ENCODE results near the gene MAP3K19.
A peak's percentile ranks its signal among the peaks of the same experiment; 100 is the strongest.
"Not testable (repeated sequence)": the region's sequence is repeated elsewhere in the genome, so short reads cannot be mapped to it uniquely, and the experiment has no call there.

The MAP3K19 gene

GRCh38 chr2:135022952-135023880, 24.0 kb downstream of the MAP3K19 start:
- Mint-ChIP-seq H3K36me3 (no peaks in the 10 kb centered on the region), H3K4me1 (peaks cover 8% of the 10 kb centered on the region), H3K4me3 (no peak overlapping the region), H3K27ac (no peak overlapping the region), H3K27me3 (peaks cover 10% of the 10 kb centered on the region), H3K9me3 (peaks cover 2% of the 10 kb centered on the region)
- no peak for ATAC-seq

- no peak for ATAC-seq
- Mint-ChIP-seq H3K9me3 (peaks cover 2% of the 10 kb centered on the region), H3K27ac (no peak overlapping the region), H3K36me3 (no peaks in the 10 kb centered on the region), H3K4me1 (peaks cover 8% of the 10 kb centered on the region), H3K27me3 (peaks cover under 1% of the 10 kb centered on the region), H3K4me3 (no peak overlapping the region)
Measured at GRCh38 chr2:135021618-135022017, 25.6 kb downstream of the MAP3K19 start.

GRCh38 chr2:135011633-135012032, 35.6 kb downstream of the MAP3K19 start:
- ATAC-seq = no peak
- H3K4me1 Mint-ChIP-seq = no peaks in the 10 kb centered on the region
- no peaks in the 10 kb centered on the region for H3K9me3 Mint-ChIP-seq
- no peak overlapping the region for H3K4me3 Mint-ChIP-seq
- H3K27me3 Mint-ChIP-seq = peaks cover 60% of the 10 kb centered on the region
- H3K27ac Mint-ChIP-seq = no peak overlapping the region
- H3K36me3 Mint-ChIP-seq = no peaks in the 10 kb centered on the region

- ATAC-seq = no peak
- H3K4me1 Mint-ChIP-seq = no peaks in the 10 kb centered on the region
- H3K27ac Mint-ChIP-seq = no peak overlapping the region
- H3K9me3 Mint-ChIP-seq = no peaks in the 10 kb centered on the region
- H3K36me3 Mint-ChIP-seq = no peaks in the 10 kb centered on the region
- H3K27me3 Mint-ChIP-seq = peaks cover 65% of the 10 kb centered on the region
- H3K4me3 Mint-ChIP-seq = no peak overlapping the region
Measured at GRCh38 chr2:135010200-135010942, 36.9 kb downstream of the MAP3K19 start.

- H3K27ac Mint-ChIP-seq = no peak overlapping the region
- H3K36me3 Mint-ChIP-seq = no peaks in the 10 kb centered on the region
- H3K4me1 Mint-ChIP-seq = peaks cover 3% of the 10 kb centered on the region
- no peak overlapping the region for H3K4me3 Mint-ChIP-seq
- peaks cover 63% of the 10 kb centered on the region for H3K27me3 Mint-ChIP-seq
- no peak for ATAC-seq
- H3K9me3 Mint-ChIP-seq = no peaks in the 10 kb centered on the region
Measured at GRCh38 chr2:135009339-135009738, 37.9 kb downstream of the MAP3K19 start.

- H3K27ac Mint-ChIP-seq = no peak overlapping the region
- H3K27me3 Mint-ChIP-seq = peaks cover 54% of the 10 kb centered on the region
- no peak overlapping the region for H3K4me3 Mint-ChIP-seq
- no peak for ATAC-seq
- no peaks in the 10 kb centered on the region for H3K9me3 Mint-ChIP-seq
- H3K36me3 Mint-ChIP-seq = no peaks in the 10 kb centered on the region
- peaks cover 6% of the 10 kb centered on the region for H3K4me1 Mint-ChIP-seq
Measured at GRCh38 chr2:135005753-135006152, 41.5 kb downstream of the MAP3K19 start.

- H3K4me1 Mint-ChIP-seq = peaks cover 6% of the 10 kb centered on the region
- no peaks in the 10 kb centered on the region for H3K9me3 Mint-ChIP-seq
- H3K36me3 Mint-ChIP-seq = no peaks in the 10 kb centered on the region
- ATAC-seq = peak; percentile 91
- no peak overlapping the region for H3K27ac Mint-ChIP-seq
- H3K4me3 Mint-ChIP-seq = no peak overlapping the region
- peaks cover 44% of the 10 kb centered on the region for H3K27me3 Mint-ChIP-seq
Measured at GRCh38 chr2:135004005-135004746, 43.1 kb downstream of the MAP3K19 start.

- no peaks in the 10 kb centered on the region for H3K9me3 Mint-ChIP-seq
- H3K4me3 Mint-ChIP-seq = no peak overlapping the region
- ATAC-seq = no peak
- no peaks in the 10 kb centered on the region for H3K36me3 Mint-ChIP-seq
- peaks cover 33% of the 10 kb centered on the region for H3K27me3 Mint-ChIP-seq
- no peak overlapping the region for H3K27ac Mint-ChIP-seq
- H3K4me1 Mint-ChIP-seq = peaks cover 6% of the 10 kb centered on the region
Measured at GRCh38 chr2:135002836-135003235, 44.4 kb downstream of the MAP3K19 start.

- Mint-ChIP-seq H3K27me3 (peaks cover 7% of the 10 kb centered on the region), H3K27ac (no peak overlapping the region), H3K4me3 (no peak overlapping the region), H3K36me3 (no peaks in the 10 kb centered on the region), H3K4me1 (peaks cover 6% of the 10 kb centered on the region), H3K9me3 (no peaks in the 10 kb centered on the region)
- ATAC-seq = no peak
Measured at GRCh38 chr2:134999521-134999920, 47.7 kb downstream of the MAP3K19 start.

GRCh38 chr2:134988994-134989605, 58.1 kb downstream of the MAP3K19 start:
- Mint-ChIP-seq H3K9me3 (no peaks in the 10 kb centered on the region), H3K4me1 (no peaks in the 10 kb centered on the region), H3K4me3 (no peak overlapping the region), H3K27ac (no peak overlapping the region), H3K27me3 (peaks cover 19% of the 10 kb centered on the region), H3K36me3 (no peaks in the 10 kb centered on the region)
- ATAC-seq = no peak

GRCh38 chr2:134985061-134985460, 62.2 kb downstream of the MAP3K19 start:
- ATAC-seq = no peak
- peaks cover 25% of the 10 kb centered on the region for H3K27me3 Mint-ChIP-seq
- H3K4me1 Mint-ChIP-seq = no peaks in the 10 kb centered on the region
- H3K4me3 Mint-ChIP-seq = no peak overlapping the region
- H3K36me3 Mint-ChIP-seq = no peaks in the 10 kb centered on the region
- no peak overlapping the region for H3K27ac Mint-ChIP-seq
- no peaks in the 10 kb centered on the region for H3K9me3 Mint-ChIP-seq

- H3K4me1 Mint-ChIP-seq = no peaks in the 10 kb centered on the region
Measured at GRCh38 chr2:134982603-134983002, 64.6 kb downstream of the MAP3K19 start.

GRCh38 chr2:134980639-134981038, 66.6 kb downstream of the MAP3K19 start:
- H3K4me3 Mint-ChIP-seq = no peak overlapping the region
- ATAC-seq = no peak

More at GRCh38 chr2:134982603-134983002, 64.6 kb downstream of the MAP3K19 start:
- H3K9me3 Mint-ChIP-seq = no peaks in the 10 kb centered on the region
- no peak for ATAC-seq
- peaks cover 30% of the 10 kb centered on the region for H3K27me3 Mint-ChIP-seq
- no peaks in the 10 kb centered on the region for H3K36me3 Mint-ChIP-seq
- H3K27ac Mint-ChIP-seq = no peak overlapping the region
- no peak overlapping the region for H3K4me3 Mint-ChIP-seq

GRCh38 chr2:134979221-134979620, 68.0 kb downstream of the MAP3K19 start:
- Mint-ChIP-seq H3K4me3 (no peak overlapping the region), H3K9me3 (peaks cover 10% of the 10 kb centered on the region), H3K4me1 (no peaks in the 10 kb centered on the region), H3K27ac (no peak overlapping the region), H3K36me3 (peaks cover 7% of the 10 kb centered on the region), H3K27me3 (peaks cover 17% of the 10 kb centered on the region)
- no peak for ATAC-seq

More at GRCh38 chr2:134980639-134981038, 66.6 kb downstream of the MAP3K19 start:
- peaks cover 2% of the 10 kb centered on the region for H3K9me3 Mint-ChIP-seq
- no peak overlapping the region for H3K27ac Mint-ChIP-seq
- no peaks in the 10 kb centered on the region for H3K4me1 Mint-ChIP-seq
- H3K27me3 Mint-ChIP-seq = peaks cover 17% of the 10 kb centered on the region
- H3K36me3 Mint-ChIP-seq = no peaks in the 10 kb centered on the region

GRCh38 chr2:134977104-134977503, 70.1 kb downstream of the MAP3K19 start:
- Mint-ChIP-seq H3K27me3 (peaks cover 17% of the 10 kb centered on the region), H3K36me3 (peaks cover 19% of the 10 kb centered on the region), H3K9me3 (peaks cover 21% of the 10 kb centered on the region)
- not testable (repeated sequence) for H3K4me3 Mint-ChIP-seq, H3K27ac Mint-ChIP-seq, H3K4me1 Mint-ChIP-seq, ATAC-seq

Measured in stimulated activated memory B cell treated with anti-CD40 and anti-IgM and Interleukin-4, amounts not matched to agents 10 μg/mL and 1 μg/mL and 100 μg/mL, for 72 hours (primary cell).